GM20431 (cell line): ENCODE results near the gene ST6GALNAC3.
"Not testable (repeated sequence)": the region's sequence is repeated elsewhere in the genome, so short reads cannot be mapped to it uniquely, and the experiment has no call there.

Source experiments
- in situ Hi-C: fragments of 300-500 bp; cut with MseI, MboI; formaldehyde crosslinking; loops from one replicate; pipeline ENCODE4 v1.15.0; 2020; ENCODE audit warnings: low sequenced_read_pairs; ENCODE audit not compliant: unreplicated experiment

ST6GALNAC3 gene

DNA sequence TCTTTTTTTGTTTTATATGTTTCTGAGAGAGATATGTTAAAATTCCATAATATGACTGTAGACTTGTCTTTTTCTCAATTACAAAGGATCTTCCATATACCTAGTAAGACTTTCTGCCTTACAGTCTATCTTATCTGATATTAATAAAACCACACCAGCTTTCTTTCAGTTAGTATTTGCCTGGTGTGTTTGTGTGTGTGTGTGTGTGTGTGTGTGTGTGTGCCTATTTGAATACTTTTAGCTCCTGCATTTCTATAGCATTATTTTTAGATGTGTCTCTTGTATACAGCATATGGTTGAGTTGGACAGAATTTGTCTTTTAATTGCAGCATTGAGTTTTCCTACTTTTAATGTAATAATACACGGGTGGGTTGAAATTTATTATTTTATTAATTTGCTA lies 27.5 kb downstream of the ST6GALNAC3 start:
- in situ Hi-C loops, result no loop called here

- in situ Hi-C loops, result no loop called here
These were observed 28.5 kb downstream of the ST6GALNAC3 start for GRCh38 chr1:76103034-76103433.

DNA sequence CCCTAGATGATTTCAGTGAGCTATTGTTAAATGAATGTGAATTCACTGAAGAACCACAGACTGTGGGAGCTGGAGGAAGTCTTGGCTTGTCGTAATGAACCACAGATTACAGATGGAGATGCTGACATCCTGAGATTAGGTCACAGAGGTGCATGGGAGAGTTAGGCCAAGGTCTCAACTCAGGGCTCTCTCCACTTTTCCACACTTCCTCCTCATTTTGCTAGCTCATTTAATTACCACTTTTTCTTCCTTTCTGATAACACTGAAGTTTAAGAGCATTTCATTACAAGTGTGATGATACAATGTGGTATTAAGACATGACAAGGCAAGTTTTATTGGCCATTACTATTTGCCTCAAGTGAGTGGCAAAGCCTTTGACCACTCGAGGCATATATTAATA lies 30.8 kb downstream of the ST6GALNAC3 start:
- in situ Hi-C loops, result no loop called here

DNA sequence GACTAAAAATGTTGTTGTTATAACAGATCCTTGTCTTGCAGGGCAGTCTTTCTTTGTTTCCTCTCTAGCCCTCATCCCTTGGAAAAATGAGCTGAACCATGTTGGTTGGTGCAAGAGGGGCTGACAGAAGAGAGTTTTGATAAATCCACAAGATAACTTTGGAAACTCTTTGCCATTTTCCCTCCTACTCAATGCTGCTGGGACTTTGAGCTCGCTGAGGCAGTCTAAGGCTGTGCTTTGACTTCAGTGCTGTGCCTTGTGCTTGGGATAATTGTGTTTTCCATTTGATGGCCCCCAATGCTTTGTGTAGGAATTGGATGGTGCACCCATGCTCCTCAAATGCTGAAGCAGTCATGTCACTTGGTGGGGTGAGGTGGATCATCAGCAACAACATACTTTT lies 31.7 kb downstream of the ST6GALNAC3 start:
- in situ Hi-C loops, result no loop called here

DNA sequence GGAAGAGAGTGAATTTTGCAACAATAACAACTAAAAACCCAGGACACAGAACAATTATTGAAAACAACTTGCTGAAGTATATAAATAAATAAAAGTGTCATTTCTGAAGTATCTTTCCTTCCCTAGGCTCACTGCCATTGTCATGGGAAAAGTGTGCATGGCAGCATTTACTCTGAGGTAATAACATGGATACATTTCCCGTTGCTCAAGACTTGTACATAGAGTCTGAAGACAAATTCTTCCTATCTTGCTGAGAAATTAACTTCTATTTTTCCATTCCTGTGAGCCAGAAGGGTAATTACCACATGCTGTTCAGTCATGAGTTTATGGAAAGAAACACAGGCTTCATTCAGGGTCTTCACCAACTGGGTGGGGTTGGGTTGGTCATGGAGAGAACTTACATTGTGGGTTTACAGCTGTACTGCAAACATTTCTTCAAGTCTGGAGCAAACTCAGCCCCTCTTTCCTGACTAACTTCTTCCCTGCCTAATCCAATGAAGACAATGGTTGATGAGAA lies 32.2 kb downstream of the ST6GALNAC3 start:
- in situ Hi-C loops, result no loop called here

- in situ Hi-C loops, result no loop called here
These were observed 34.9 kb downstream of the ST6GALNAC3 start for GRCh38 chr1:76109404-76109803.

DNA sequence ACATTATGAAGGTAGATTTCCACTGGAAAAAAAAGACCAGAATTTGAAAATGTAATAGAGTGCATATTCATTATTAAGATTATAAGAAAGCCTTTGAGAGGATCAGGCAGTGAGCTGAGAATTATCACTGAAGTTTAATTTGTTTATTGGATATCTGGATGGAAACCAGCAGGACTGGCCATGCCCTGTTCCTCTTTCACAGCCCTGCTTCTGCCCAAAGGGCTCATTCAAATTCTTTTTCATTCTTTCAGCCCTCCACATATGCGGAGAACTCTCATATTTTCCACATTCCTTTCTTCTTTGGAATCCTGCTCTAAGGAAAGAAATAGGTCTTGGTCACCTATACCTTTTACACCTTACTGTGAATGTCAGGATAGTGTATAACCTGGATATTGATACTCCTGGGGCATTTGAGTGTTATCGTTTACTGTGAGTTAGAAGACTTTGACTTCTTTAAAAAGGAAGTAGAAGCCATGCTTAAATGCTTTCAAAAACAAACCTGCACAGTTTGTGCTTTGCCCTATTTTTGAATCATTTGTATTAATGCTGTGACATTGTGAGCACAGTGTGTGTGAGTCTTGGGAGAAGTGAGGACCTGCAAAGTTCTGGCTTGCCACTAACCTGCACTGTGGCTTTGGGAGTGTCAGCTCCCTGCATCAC lies 35.5 kb downstream of the ST6GALNAC3 start:
- in situ Hi-C loops, result no loop called here

DNA sequence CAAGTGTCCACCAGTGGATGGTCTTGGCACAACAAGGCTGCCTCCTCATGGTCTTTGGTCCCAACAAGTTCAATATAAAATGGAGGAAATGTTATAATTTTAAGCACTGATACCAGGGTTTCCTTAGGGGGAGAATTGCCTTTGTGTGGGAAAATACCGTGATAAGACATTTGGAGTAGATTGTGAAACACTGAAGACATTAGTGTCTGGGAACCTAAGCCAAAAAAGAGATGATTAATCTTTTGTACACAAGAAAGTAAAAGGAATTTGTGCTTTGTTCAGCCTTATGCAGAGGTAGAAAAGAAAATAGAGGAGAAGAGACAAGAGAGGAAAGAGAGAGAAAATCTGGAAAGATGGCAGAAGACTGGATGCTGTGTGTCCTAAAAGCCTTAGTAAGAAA lies 36.1 kb downstream of the ST6GALNAC3 start:
- in situ Hi-C loops, result no loop called here

DNA sequence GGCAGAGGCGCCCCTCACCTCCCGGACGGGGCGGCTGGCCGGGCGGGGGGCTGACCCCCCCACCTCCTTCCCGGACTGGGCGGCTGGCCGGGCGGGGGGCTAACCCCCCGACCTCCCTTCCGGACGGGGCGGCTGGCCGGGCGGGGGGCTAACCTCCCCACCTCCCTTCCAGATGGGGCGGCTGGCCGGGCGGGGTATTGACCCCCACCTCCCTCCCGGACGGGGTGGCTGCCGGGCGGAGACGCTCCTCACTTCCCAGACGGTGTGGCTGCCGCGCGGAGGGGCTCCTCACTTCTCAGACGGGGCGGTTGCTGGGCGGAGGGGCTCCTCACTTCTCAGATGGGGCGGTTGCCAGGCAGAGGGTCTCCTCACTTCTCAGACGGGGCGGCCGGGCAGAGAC lies 37.8 kb downstream of the ST6GALNAC3 start:
- in situ Hi-C loops, result not testable (repeated sequence)

DNA sequence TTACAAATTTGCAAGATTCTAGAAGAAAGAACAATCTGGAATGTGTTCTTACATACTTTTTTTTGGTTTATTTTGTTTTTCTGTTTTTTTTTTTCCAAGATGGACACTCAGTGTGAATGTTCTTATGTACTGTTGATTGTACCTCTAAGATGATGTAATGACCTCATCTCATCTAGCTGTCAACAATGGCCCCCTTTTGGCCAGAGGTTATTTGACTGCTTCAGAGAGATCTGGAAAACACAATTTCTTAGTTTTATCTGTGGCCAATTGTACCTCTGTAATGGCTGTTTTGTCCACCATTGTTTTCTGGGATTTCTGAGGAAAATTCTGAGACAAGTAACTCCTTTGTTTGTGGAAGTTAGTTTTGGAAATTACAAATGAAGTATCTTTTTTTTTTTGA lies 38.9 kb downstream of the ST6GALNAC3 start:
- in situ Hi-C loops, result no loop called here

GRCh38 chr1:76115171-76115570 lies 40.6 kb downstream of the ST6GALNAC3 start:
- in situ Hi-C loops, result no loop called here

GRCh38 chr1:76121850-76122249 lies 47.3 kb downstream of the ST6GALNAC3 start:
- in situ Hi-C loops, result no loop called here

DNA sequence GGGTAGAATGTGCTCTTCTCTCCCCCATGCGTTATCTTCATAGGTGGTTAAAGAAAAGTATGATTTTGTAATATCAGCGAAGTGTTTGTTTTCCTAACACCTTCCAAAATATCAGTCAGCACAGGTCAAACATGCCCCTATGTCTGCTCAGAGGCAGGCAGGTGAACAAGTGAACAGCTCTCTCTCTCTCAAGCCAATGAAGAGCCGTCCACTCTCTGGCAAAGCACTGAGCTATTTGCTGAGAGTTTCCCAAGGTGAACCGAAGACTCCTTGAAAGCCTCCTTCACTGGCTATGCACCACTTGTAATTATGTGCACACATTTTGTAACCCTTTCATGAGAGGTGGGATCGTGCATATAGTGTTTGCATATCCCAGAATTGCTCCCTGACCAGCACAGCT lies 47.7 kb downstream of the ST6GALNAC3 start:
- in situ Hi-C loops, result no loop called here

DNA sequence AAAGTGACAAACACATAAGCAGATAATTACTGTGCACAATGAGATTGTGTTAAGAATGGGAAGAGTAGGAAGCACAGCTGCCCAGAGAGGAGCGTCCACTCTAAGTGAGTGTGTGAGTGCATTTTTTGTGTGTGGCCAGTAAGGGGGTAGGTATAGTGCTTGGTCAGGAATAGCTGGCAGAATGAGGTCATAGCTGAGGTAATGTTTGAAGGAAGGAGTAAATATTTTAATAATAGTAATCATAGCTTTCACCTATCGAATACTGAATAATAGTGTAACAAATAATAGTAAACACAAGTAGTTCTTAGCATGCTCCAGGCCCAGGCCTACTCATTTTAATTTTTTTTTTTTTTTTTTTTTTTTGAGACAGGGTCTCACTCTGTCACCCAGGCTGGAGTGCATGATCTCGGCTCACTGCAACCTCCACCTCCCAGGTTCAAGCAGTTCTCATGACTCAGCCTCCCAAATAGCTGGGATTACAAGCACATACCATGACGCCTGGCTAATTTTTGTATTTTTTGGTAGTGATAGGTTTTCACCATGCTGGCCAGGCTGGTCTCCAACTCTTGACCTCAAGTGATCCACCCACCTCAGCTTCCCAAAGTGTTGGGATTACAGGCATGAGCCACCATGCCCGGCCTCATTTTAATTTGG lies 49.0 kb downstream of the ST6GALNAC3 start:
- in situ Hi-C loops, result not testable (repeated sequence)

GRCh38 chr1:76124196-76124595 lies 49.6 kb downstream of the ST6GALNAC3 start:
- in situ Hi-C loops, result no loop called here

- in situ Hi-C loops, result no loop called here
These were observed 51.1 kb downstream of the ST6GALNAC3 start for GRCh38 chr1:76125473-76126219.

DNA sequence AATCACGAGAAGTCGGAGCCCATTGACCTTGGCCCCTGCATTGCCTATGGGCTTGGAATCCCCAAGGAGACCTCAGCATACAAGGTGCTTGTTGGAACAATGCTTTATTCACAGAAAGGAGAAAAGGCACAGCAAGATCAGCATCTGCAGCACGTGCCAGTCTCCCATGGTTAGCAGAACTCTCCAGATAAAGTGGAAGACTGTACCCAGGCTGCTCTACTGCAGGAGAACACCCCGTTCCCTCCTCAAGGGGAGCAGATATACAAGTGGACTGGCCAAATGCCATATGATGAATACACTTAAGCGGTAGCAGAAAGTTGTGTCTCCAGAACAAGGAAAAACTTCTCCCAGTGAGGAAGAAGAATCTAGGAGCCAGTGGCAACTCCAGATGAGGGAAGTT lies 53.5 kb downstream of the ST6GALNAC3 start:
- in situ Hi-C loops, result no loop called here

DNA sequence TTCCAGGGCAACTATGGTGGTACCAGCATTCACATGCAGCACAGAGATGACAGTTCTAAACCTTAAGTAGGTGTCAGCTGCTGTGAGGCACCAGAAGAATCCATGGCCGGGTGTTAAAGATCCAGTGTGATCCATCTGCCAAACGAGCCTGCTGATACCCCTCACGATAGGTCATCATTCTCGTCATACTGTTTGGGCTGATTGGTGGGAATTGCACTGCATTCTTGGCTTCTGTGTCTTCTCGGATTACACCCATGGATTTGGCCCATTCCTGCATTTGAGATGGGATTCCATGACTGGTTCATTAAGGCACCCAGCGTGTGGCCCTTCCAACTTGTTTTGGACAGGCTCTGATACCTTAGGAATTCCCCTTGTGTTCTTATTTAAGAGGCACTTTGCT lies 55.2 kb downstream of the ST6GALNAC3 start:
- in situ Hi-C loops, result no loop called here

DNA sequence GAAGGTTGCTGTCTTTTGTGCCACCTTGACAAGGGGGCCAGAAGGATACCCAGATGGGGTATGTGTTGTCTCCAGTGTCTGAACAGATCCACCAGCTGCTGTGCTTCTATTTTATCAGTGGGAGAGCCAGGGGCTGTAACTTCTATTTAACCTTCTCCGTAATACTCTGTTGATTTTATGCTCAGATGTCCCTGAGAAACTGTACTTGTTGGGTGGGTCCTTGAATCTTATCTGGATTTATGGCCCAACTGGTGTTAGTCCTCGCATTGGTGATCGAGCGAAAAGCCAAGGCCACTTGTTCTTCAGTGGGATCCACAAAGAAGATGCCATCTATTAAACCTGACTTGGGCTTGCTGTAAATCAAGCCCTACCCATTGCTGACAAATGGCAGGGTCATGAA lies 56.4 kb downstream of the ST6GALNAC3 start:
- in situ Hi-C loops, result no loop called here

DNA sequence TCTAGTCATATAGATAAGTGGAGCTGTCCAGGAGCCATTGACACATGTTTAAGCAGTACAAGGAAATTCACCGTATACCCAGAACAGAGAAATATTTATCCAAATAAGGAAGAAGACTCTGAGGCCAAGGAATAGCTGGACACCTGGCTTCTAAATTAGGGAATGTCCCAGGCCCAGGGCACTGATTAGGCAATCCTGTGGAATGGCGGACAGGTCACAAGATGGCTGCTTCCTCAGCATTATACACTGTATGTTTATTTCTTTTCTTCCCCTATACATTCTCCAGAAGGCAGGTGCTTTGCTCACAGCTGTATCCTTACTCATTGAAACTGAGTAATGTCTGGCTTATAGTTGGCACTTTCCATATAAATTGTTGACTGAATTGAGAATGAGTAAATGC lies 59.4 kb downstream of the ST6GALNAC3 start:
- in situ Hi-C loops, result no loop called here

DNA sequence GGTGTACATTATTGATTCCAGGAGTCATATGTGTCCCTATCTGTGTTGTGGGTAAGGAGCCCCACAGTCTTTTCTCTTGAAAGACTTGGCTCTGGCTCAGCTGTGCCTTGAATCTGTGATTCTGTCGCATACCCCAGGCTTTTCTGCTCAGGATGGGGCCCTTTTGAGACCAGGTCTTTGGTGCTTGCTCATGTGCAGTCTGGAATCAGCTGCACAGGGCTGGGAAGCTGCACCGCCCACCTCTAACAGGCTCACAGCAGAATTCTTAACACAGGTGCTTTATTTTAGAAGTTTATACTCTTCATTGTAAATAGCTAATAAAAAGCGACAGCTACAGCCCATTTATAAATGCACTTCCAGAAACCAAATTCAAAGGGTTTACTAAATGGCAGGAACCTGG lies 61.3 kb downstream of the ST6GALNAC3 start:
- in situ Hi-C loops, result no loop called here
